Liver (tissue), 9 donors: ENCODE measurements around the gene MRGPRF. TPM values are rescaled to one million over a fixed set of nuclear protein-coding genes. Genes with fewer than 3 reads are reported as not detected.

Experiments
- DNase-seq: peaks from one replicate; pipeline ENCODE4 v3.0.0-alpha.2; 2017; ENCODE audit warnings: low spot score
- H3K27ac ChIP-seq, 2 donors: one replicate each; pipeline ENCODE4 v1.7.0; 2013; ENCODE audit warnings: inconsistent platforms in 2 of 2, low read length in 2 of 2, control low read depth in 1 of 2, low read depth in 1 of 2, mild to moderate bottlenecking in 1 of 2
- H3K27me3 ChIP-seq, 4 donors: one replicate each; pipeline versions ENCODE4 v1.6.1 to v1.7.0; 2013; ENCODE audit warnings: low read length in 3 of 4, inconsistent platforms in 1 of 4, mild to moderate bottlenecking in 1 of 4, moderate library complexity in 1 of 4; ENCODE audit not compliant: control insufficient read depth in 4 of 4, insufficient read depth in 4 of 4
- H3K36me3 ChIP-seq, 4 donors: one replicate each; pipeline versions ENCODE4 v1.6.1 to v1.7.0; 2013; ENCODE audit warnings: low read length in 3 of 4, mild to moderate bottlenecking in 3 of 4, low read depth in 1 of 4, moderate library complexity in 1 of 4; ENCODE audit not compliant: control insufficient read depth in 4 of 4, insufficient read depth in 3 of 4
- H3K4me1 ChIP-seq, 4 donors: one replicate each; pipeline versions ENCODE4 v1.6.1 to v1.7.0; 2013; ENCODE audit warnings: low read length in 3 of 4, mild to moderate bottlenecking in 3 of 4, moderate library complexity in 1 of 4; ENCODE audit not compliant: control insufficient read depth in 4 of 4, insufficient read depth in 4 of 4
- H3K4me3 ChIP-seq, 3 donors: one replicate each; pipeline versions ENCODE4 v1.6.1 to v1.7.0; 2013; ENCODE audit warnings: low read length in 3 of 3, control low read depth in 1 of 3, low read depth in 1 of 3, mild to moderate bottlenecking in 1 of 3
- H3K9ac ChIP-seq, 2 donors: one replicate each; pipeline ENCODE4 v1.7.0; 2013; ENCODE audit warnings: low read length in 2 of 2, mild to moderate bottlenecking in 2 of 2, moderate library complexity in 2 of 2, control low read depth in 1 of 2, low read depth in 1 of 2
- H3K9me3 ChIP-seq, 4 donors: one replicate each; pipeline versions ENCODE4 v1.6.1 to v1.7.0; 2013; ENCODE audit warnings: low read length in 3 of 4; ENCODE audit not compliant: control insufficient read depth in 4 of 4
- EGR1 ChIP-seq, 2 donors: IDR thresholded peaks; 2 replicates each; pipeline ENCODE4 v1.6.1; 2016 to 2018; ENCODE audit warnings: antibody characterized with exemption in 2 of 2, low read depth in 2 of 2
- FOXA1 ChIP-seq: IDR thresholded peaks from 2 replicates; pipeline ENCODE4 v1.6.1; 2016; ENCODE audit warnings: antibody characterized with exemption
- FOXA2 ChIP-seq: IDR thresholded peaks from 2 replicates; pipeline ENCODE4 v1.6.1; 2016; ENCODE audit warnings: antibody characterized with exemption
- HNF4A ChIP-seq, 2 donors: conservative IDR thresholded peaks; 2 replicates each; pipeline ENCODE4 v1.6.1; 2016; ENCODE audit warnings: antibody characterized with exemption in 2 of 2, mild to moderate bottlenecking in 2 of 2
- HNF4G ChIP-seq: IDR thresholded peaks from 2 replicates; pipeline ENCODE4 v1.6.1; 2016; ENCODE audit warnings: antibody characterized with exemption
- MAX ChIP-seq: IDR thresholded peaks from 2 replicates; pipeline ENCODE4 v1.6.1; 2016; ENCODE audit warnings: antibody characterized with exemption
- RAD21 ChIP-seq, 2 donors: IDR thresholded peaks; 2 replicates each; pipeline ENCODE4 v1.6.1; 2016; ENCODE audit warnings: antibody characterized with exemption in 2 of 2, mild to moderate bottlenecking in 2 of 2
- REST ChIP-seq: IDR thresholded peaks from 2 replicates; pipeline ENCODE4 v1.6.1; 2016; ENCODE audit warnings: antibody characterized with exemption, mild to moderate bottlenecking
- RXRA ChIP-seq, 2 donors: IDR thresholded peaks; 2 replicates each; pipeline ENCODE4 v1.6.1; 2017 to 2018; ENCODE audit warnings: antibody characterized with exemption in 2 of 2, mild to moderate bottlenecking in 1 of 2
- TAF1 ChIP-seq: conservative IDR thresholded peaks from 2 replicates; pipeline ENCODE4 v1.6.1; 2016; ENCODE audit warnings: antibody characterized with exemption, mild to moderate bottlenecking
- ZBTB33 ChIP-seq: IDR thresholded peaks from 2 replicates; pipeline ENCODE4 v1.6.1; 2016; ENCODE audit warnings: antibody characterized with exemption
- WGBS: extraction: QIAGEN DNeasy Blood & Tissue Kit; methylation state at CpG from one replicate; pipeline ENCODE4 v1.1.7; 2013; 5-methylcytosine and 5-hydroxymethylcytosine counted together
- polyA plus RNA-seq, 2 donors: library from polyadenylated mRNA; stranded (reverse) in 1 of 2; unstranded in 1 of 2; fragments of 200-250 nt in 1 of 2; fragments of >200 nt in 1 of 2; fragmentation: Nextera tagmentation in 1 of 2; extraction: Ambion mirVana in 1 of 2; gene quantifications; one replicate each; pipeline versions ENCODE4 v1.2.1 to v1.2.3, GENCODE V29; 2013 to 2015
- total RNA-seq, 2 donors: library from RNA; depleted of rRNA; stranded (reverse); fragments of >200 nt; gene quantifications; one replicate each; pipeline ENCODE4 v1.2.3, GENCODE V29; 2014
- TF ChIP-seq, protein P1 (sequence below): fragments of 150-350 bp; IDR thresholded peaks from 2 replicates; pipeline ENCODE4 v1.5.1; 2017; ENCODE audit warnings: improper control_type of control experiment, low read depth, low read length; ENCODE audit not compliant: missing input control
- donor health status: healthy.
- donor health status: healthy.
- donor health status: healthy.
- donor health status: healthy.
- donor health status: healthy.

MRGPRF gene
- total and polyA plus RNA-seq, 4 donors, result 1.1 to 4.8 (median 2.5) TPM

- H3K36me3 ChIP-seq, result no peaks in the 10 kb centered on the region
- no peak overlapping the region for H3K27ac ChIP-seq
- H3K9ac ChIP-seq, result no peak overlapping the region
- DNase-seq, result peak; percentile 23
- no peaks in the 10 kb centered on the region for H3K27me3 ChIP-seq
- no peaks in the 10 kb centered on the region for H3K9me3 ChIP-seq
- no peak overlapping the region for H3K4me3 ChIP-seq
- 93% methylated on average over 48 of the region's 48 CpGs for WGBS
- TF ChIP-seq FOXA2, result no peak
- peaks cover 27 to 49% (median 43%) of the 10 kb centered on the region in 4 donors for H3K4me1 ChIP-seq
Measured at GRCh38 chr11:69005631-69006368, 7.2 kb downstream of the MRGPRF start.

- DNase-seq, result peak; percentile 28
Measured at GRCh38 chr11:69005183-69005630, 7.8 kb downstream of the MRGPRF start.

DNA sequence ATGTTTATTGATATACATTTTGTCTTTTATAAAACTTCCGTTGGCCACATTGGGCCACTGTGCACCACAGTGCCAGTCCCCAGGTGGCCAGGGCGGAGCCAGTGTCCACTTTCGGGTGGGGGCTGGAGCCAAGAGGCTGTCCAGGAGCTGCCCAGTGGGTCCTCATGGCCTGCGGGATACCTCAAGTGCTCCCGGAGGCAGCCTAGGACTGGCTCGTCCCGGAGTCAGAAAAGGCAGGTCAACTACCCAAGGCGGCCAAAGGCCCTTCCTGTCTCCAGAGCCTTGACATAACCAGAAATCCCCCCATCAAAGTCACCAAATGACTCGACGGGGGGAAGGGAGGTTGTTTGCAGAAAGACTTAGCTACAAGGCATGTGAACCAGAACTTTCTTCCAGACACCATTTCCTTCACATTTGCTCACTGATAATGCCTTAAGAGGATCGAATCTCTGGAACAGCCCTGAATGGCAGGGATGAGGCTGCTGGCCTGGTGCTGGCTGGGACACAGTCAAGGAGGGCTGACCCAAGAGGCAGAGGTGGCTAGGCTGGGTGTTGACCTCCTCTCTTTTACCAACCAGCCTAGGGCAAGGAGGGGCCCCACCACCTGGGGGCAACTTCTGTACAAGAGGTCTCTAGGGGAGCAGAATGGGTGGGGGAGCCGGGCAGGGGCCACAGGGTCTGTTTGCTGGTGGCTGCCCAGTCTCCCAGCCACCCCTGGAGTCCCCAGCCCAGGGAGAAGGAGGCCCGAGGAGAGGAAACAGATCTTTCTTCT, 8.4 kb downstream of the MRGPRF start:
- Histone ChIP-seq H3K36me3 (no peaks in the 10 kb centered on the region), H3K27ac (no peak overlapping the region), H3K4me1 (peaks cover 17 to 47% (median 37%) of the 10 kb centered on the region in 4 donors), H3K4me3 (no peak overlapping the region), H3K9me3 (no peaks in the 10 kb centered on the region), H3K27me3 (no peaks in the 10 kb centered on the region), H3K9ac (no peak overlapping the region)
- DNase-seq, result no peak
- WGBS, result 84% methylated on average over 13 of the region's 13 CpGs
- TF ChIP-seq, protein P1, sequence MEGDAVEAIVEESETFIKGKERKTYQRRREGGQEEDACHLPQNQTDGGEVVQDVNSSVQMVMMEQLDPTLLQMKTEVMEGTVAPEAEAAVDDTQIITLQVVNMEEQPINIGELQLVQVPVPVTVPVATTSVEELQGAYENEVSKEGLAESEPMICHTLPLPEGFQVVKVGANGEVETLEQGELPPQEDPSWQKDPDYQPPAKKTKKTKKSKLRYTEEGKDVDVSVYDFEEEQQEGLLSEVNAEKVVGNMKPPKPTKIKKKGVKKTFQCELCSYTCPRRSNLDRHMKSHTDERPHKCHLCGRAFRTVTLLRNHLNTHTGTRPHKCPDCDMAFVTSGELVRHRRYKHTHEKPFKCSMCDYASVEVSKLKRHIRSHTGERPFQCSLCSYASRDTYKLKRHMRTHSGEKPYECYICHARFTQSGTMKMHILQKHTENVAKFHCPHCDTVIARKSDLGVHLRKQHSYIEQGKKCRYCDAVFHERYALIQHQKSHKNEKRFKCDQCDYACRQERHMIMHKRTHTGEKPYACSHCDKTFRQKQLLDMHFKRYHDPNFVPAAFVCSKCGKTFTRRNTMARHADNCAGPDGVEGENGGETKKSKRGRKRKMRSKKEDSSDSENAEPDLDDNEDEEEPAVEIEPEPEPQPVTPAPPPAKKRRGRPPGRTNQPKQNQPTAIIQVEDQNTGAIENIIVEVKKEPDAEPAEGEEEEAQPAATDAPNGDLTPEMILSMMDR, result no peak
- TF ChIP-seq ZBTB33 (no peak), EGR1 (IDR thresholded peaks at IDR 0.05; ENCODE audit: low read depth in 2 of 2) (no peak), RXRA (IDR thresholded peaks at IDR 0.05) (no peak), HNF4A (conservative IDR thresholded peaks at IDR 0.05) (no peak), RAD21 (IDR thresholded peaks at IDR 0.05) (no peak), FOXA1 (no peak), HNF4G (no peak)

More at GRCh38 chr11:69005183-69005630, 7.8 kb downstream of the MRGPRF start:
- Histone ChIP-seq H3K9me3 (no peaks in the 10 kb centered on the region), H3K27ac (no peak overlapping the region), H3K27me3 (no peaks in the 10 kb centered on the region), H3K4me3 (no peak overlapping the region), H3K36me3 (no peaks in the 10 kb centered on the region), H3K9ac (no peak overlapping the region), H3K4me1 (peaks cover 23 to 49% (median 41%) of the 10 kb centered on the region in 4 donors)
- 96% methylated on average over 27 of the region's 27 CpGs for WGBS
- TF ChIP-seq MAX (no peak), REST (no peak), TAF1 (no peak), EGR1 (IDR thresholded peaks at IDR 0.05; ENCODE audit: low read depth in 2 of 2) (no peak), FOXA1 (no peak)
